Activated CD4-positive, alpha-beta T cell treated with anti-CD3 and anti-CD28 coated beads for 36 hours (primary cell): ENCODE measurements around the gene ZFYVE28. TPM values are rescaled to one million over a fixed set of nuclear protein-coding genes. Genes with fewer than 3 reads are reported as not detected.
"Not testable (repeated sequence)": the region's sequence is repeated elsewhere in the genome, so short reads cannot be mapped to it uniquely, and the experiment has no call there.

Experiments
- ATAC-seq: fragments of 200-7000 bp; cut with Tn5 transposase; one replicate; pipeline ENCODE4 v1.10.0; 2021; ENCODE audit warnings: mild to moderate bottlenecking, moderate library complexity
- CTCF ChIA-PET: fragments of 350-600 bp; sonication (Branson Sonifier 250); formaldehyde crosslinking; loops from one replicate; lab custom pipeline; 2021; ENCODE audit warnings: antibody characterized with exemption; lab: Charles Lee
- POLR2A ChIA-PET: fragments of 350-600 bp; sonication (Branson Sonifier 250); formaldehyde crosslinking; loops from one replicate; lab custom pipeline; 2021; ENCODE audit warnings: antibody characterized with exemption, inconsistent platforms; lab: Charles Lee
- DNase-seq: peaks from one replicate; pipeline ENCODE4 v3.0.0-alpha.2; 2020
- H3K27ac Mint-ChIP-seq: one replicate; pipeline ENCODE4 v1.8.0; 2021; ENCODE audit warnings: mixed read lengths
- H3K27me3 Mint-ChIP-seq: one replicate; pipeline ENCODE4 v1.8.0; 2021; ENCODE audit warnings: mixed read lengths
- H3K36me3 Mint-ChIP-seq: one replicate; pipeline ENCODE4 v1.8.0; 2021; ENCODE audit warnings: low read depth, mixed read lengths
- H3K4me1 Mint-ChIP-seq: one replicate; pipeline ENCODE4 v1.8.0; 2021; ENCODE audit warnings: mixed read lengths
- H3K4me3 Mint-ChIP-seq: one replicate; pipeline ENCODE4 v1.8.0; 2021; ENCODE audit warnings: mild to moderate bottlenecking, moderate library complexity, mixed read lengths
- H3K9me3 Mint-ChIP-seq: one replicate; pipeline ENCODE4 v1.8.0; 2021; ENCODE audit warnings: low read depth, mixed read lengths
- intact Hi-C, 2 experiments: fragments of 100-400 bp; cut with DNase I in 1 of 2; cut with micrococcal nuclease in 1 of 2; formaldehyde crosslinking; loops; one replicate each; pipeline versions ENCODE4 v1.14.2 to v1.15.1; 2022 to 2024; cut with DNase I, micrococcal nuclease
- total RNA-seq, 2 experiments: library from RNA; stranded (reverse); gene quantifications; one replicate each; pipeline ENCODE4 v1.2.3, GENCODE V29; 2021

Gene ZFYVE28
- total RNA-seq, 2 experiments from 2014 or later, result 8.7 to 9.3 TPM

GRCh38 chr4:2277956-2278355 is 140.5 kb downstream of the ZFYVE28 start:
- H3K4me3 Mint-ChIP-seq, result no peak overlapping the region
- no peaks in the 10 kb centered on the region for H3K36me3 Mint-ChIP-seq
- H3K9me3 Mint-ChIP-seq, result no peaks in the 10 kb centered on the region
- H3K27ac Mint-ChIP-seq, result no peak overlapping the region
- ChIA-PET CTCF (no interaction called here), POLR2A (no interaction called here)
- intact Hi-C loops, result no loop called here
- DNase-seq (no peak), ATAC-seq (no peak)
- no peaks in the 10 kb centered on the region for H3K27me3 Mint-ChIP-seq
- H3K4me1 Mint-ChIP-seq, result peaks cover 23% of the 10 kb centered on the region

DNA sequence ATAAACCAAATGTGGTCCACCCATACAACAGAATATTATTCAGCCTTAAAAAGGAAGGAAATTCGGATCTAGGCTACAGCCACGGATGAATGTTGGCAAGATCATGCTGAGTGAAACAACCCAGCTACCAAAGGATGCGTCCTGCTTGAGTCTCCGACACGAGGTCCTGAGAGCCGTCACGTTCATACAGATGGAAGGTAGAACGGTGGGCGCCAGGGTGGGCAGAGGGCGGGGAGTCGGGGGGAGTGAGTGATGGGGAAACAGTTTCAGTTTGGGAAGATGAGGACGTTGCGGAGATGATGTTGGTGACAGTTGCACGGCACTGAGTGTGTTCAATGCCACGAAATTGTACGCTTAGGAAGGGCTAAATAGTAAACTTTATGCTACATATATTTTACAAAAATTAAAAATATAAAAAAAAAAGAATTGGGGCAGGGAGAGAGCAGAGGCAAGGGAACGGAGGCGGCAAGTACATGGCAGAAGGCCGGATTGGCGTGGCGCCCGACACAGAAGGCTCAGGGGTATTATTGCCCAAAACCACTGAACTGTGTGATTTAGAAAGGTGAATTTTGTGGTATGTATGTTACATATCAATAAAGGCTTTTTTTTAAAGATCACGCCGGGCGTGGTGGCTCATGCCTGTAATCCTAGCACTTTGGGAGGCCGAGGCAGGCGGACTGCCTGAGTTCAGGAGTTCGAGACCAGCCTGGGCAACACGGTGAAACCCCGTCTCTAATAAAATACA is 141.7 kb downstream of the ZFYVE28 start:
- CTCF ChIA-PET, result no interaction called here

GRCh38 chr4:2275546-2276251 is 142.7 kb downstream of the ZFYVE28 start:
- H3K27me3 Mint-ChIP-seq, result no peaks in the 10 kb centered on the region
- POLR2A ChIA-PET, result no interaction called here
- H3K9me3 Mint-ChIP-seq, result no peaks in the 10 kb centered on the region
- ATAC-seq (no peak), DNase-seq (no peak)
- H3K4me3 Mint-ChIP-seq, result no peak overlapping the region
- intact Hi-C loops, result no loop called here
- H3K36me3 Mint-ChIP-seq, result no peaks in the 10 kb centered on the region
- H3K4me1 Mint-ChIP-seq, result peaks cover 3% of the 10 kb centered on the region
- CTCF ChIA-PET, result no interaction called here
- H3K27ac Mint-ChIP-seq, result no peak overlapping the region

More for the DNA sequence above, 141.7 kb downstream of the ZFYVE28 start:
- ATAC-seq (no peak), DNase-seq (no peak)
- POLR2A ChIA-PET, result no interaction called here
- Mint-ChIP-seq H3K36me3 (no peaks in the 10 kb centered on the region), H3K9me3 (no peaks in the 10 kb centered on the region), H3K27me3 (no peaks in the 10 kb centered on the region), H3K4me1 (peaks cover 14% of the 10 kb centered on the region), H3K27ac (no peak overlapping the region), H3K4me3 (no peak overlapping the region)
- intact Hi-C loops, result no loop called here

DNA sequence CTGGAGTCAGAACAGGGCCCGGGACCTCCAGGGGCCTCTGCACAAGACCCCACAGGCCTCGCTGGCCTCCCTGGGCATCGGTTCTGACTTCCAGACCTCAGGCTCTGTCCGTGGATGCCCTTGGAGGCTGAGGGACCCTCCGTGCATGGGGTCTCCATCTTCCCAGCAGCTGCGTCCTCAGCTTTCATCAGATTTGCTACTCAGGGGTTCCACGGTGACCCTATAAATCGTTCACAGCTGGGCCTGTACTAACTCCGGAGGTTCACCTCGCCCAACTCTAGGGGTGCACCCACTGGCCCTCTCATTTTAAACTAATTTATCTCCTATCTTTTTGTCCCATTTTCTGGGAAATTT is 143.4 kb downstream of the ZFYVE28 start:
- H3K27me3 Mint-ChIP-seq, POLR2A ChIA-PET, CTCF ChIA-PET, H3K27ac Mint-ChIP-seq, H3K4me3 Mint-ChIP-seq, ATAC-seq, DNase-seq, H3K36me3 Mint-ChIP-seq, H3K9me3 Mint-ChIP-seq, H3K4me1 Mint-ChIP-seq, intact Hi-C loops: not testable (repeated sequence)

GRCh38 chr4:2274320-2275043 is 144.0 kb downstream of the ZFYVE28 start:
- Mint-ChIP-seq H3K36me3 (no peaks in the 10 kb centered on the region), H3K27ac (no peak overlapping the region), H3K4me3 (no peak overlapping the region), H3K9me3 (no peaks in the 10 kb centered on the region), H3K4me1 (no peaks in the 10 kb centered on the region), H3K27me3 (no peaks in the 10 kb centered on the region)
- CTCF ChIA-PET, result no interaction called here
- DNase-seq, result no peak
- intact Hi-C loops, result no loop called here
- POLR2A ChIA-PET, result no interaction called here
- ATAC-seq, result no peak

DNA sequence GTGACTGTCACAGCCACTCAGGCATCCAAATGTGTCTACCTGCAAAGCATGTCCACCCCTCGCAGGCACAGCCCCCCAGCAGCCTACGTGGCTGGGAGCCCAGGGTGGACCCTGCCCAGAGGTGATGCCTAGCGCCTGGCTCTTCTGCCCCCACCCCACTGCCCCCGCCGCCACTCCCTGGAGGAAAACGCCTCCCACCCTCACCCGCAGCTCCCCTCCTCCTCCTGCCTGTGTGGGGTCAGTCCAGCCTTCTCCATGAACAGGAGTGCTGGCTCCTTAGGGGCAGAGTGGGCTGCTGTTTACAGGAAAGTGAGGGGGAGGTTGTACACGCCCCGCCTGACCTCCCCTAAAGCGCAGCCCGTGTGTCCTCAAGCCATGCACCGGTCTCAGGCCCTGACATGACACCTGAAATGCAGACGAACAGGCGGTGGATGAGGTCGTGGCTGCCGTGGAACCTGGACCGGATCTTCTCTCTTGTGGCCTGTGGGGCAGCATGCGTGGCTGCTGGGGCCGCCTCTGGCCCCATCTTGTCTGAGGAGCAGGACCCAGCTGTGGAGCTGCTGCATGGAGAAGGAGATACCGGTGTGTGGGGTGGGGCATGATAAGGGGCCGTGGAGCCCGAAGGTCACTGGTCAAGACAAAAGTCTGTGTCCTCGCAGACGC is 144.7 kb downstream of the ZFYVE28 start:
- Mint-ChIP-seq H3K4me3 (no peak overlapping the region), H3K27ac (no peak overlapping the region), H3K27me3 (no peaks in the 10 kb centered on the region), H3K4me1 (no peaks in the 10 kb centered on the region), H3K36me3 (no peaks in the 10 kb centered on the region), H3K9me3 (no peaks in the 10 kb centered on the region)
- CTCF ChIA-PET, result no interaction called here
- POLR2A ChIA-PET, result no interaction called here
- intact Hi-C loops, result no loop called here
- DNase-seq (no peak), ATAC-seq (no peak)

DNA sequence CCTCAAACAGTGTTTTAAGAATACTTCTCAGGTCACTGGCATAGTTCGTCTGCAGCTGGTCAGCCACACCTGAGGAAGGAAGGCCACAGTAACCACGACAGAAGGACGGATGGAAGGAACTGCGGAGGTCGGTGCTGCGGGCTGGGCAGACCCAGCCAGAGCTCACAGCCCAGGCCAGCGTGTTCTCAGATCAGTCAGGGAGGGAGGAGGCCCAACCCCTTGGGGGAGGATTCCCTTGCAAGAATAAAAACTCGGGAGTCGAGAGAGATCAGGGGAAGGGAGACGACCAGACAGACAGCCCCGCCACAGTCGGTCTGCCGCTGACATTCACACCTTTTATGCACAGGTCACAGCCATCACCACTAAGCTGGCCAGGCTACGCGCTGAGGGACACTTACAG is 145.2 kb downstream of the ZFYVE28 start:
- DNase-seq, result no peak
- ATAC-seq, result no peak
- H3K27me3 Mint-ChIP-seq, result no peaks in the 10 kb centered on the region
- no peaks in the 10 kb centered on the region for H3K36me3 Mint-ChIP-seq
- ChIA-PET POLR2A (no interaction called here), CTCF (no interaction called here)
- intact Hi-C loops, result no loop called here
- no peak overlapping the region for H3K4me3 Mint-ChIP-seq
- no peaks in the 10 kb centered on the region for H3K4me1 Mint-ChIP-seq
- H3K27ac Mint-ChIP-seq, result no peak overlapping the region
- no peaks in the 10 kb centered on the region for H3K9me3 Mint-ChIP-seq

DNA sequence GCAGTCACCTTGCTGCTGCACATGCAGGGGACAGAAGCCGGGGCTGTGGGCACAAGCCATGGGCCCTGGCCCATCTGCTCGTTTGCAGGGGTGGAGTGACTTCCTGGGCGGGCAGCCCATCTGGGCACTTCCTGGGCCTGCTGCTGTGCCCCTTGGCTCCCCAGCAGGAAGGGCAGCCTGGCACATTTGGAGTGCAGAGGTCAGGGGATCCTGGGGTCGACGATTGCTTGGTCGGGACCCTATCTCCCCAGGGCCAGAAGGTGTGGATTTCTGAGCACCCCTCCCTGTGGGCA is 145.7 kb downstream of the ZFYVE28 start:
- intact Hi-C loops, result no loop called here
- DNase-seq (no peak), ATAC-seq (no peak)
- Mint-ChIP-seq H3K4me3 (no peak overlapping the region), H3K9me3 (no peaks in the 10 kb centered on the region), H3K27me3 (no peaks in the 10 kb centered on the region), H3K27ac (no peak overlapping the region), H3K4me1 (no peaks in the 10 kb centered on the region), H3K36me3 (no peaks in the 10 kb centered on the region)
- POLR2A ChIA-PET, result no interaction called here
- CTCF ChIA-PET, result interaction anchor here (0.6 kb wide), 1 partner anchor 9 kb away, joined by 4 read pairs; no protein-coding TSS in a partner anchor

GRCh38 chr4:2272026-2272827 is 146.2 kb downstream of the ZFYVE28 start:
- ATAC-seq (no peak), DNase-seq (no peak)
- H3K4me1 Mint-ChIP-seq, result no peaks in the 10 kb centered on the region
- H3K4me3 Mint-ChIP-seq, result no peak overlapping the region
- CTCF ChIA-PET, result interaction anchor here (0.6 kb wide), 1 partner anchor 9 kb away, joined by 4 read pairs; no protein-coding TSS in a partner anchor
- no peaks in the 10 kb centered on the region for H3K27me3 Mint-ChIP-seq
- no peaks in the 10 kb centered on the region for H3K9me3 Mint-ChIP-seq
- H3K36me3 Mint-ChIP-seq, result no peaks in the 10 kb centered on the region
- POLR2A ChIA-PET, result no interaction called here
- intact Hi-C loops, result no loop called here
- H3K27ac Mint-ChIP-seq, result no peak overlapping the region

- intact Hi-C loops, result no loop called here
- no peaks in the 10 kb centered on the region for H3K36me3 Mint-ChIP-seq
- no peaks in the 10 kb centered on the region for H3K9me3 Mint-ChIP-seq
- ATAC-seq, result no peak
- POLR2A ChIA-PET, result no interaction called here
- DNase-seq, result no peak
- no peak overlapping the region for H3K4me3 Mint-ChIP-seq
- H3K27ac Mint-ChIP-seq, result no peak overlapping the region
- no peaks in the 10 kb centered on the region for H3K27me3 Mint-ChIP-seq
- CTCF ChIA-PET, result no interaction called here
- H3K4me1 Mint-ChIP-seq, result no peaks in the 10 kb centered on the region
Observed at GRCh38 chr4:2271279-2272025, 147.0 kb downstream of the ZFYVE28 start.
